Neural crest cell (in vitro differentiated cells): ENCODE data around the gene SPINK6. TPM values are rescaled to one million over a fixed set of nuclear protein-coding genes. Genes with fewer than 3 reads are reported as not detected.

Experiments
- DNase-seq: peaks from one replicate; pipeline ENCODE4 v3.0.0; 2021; ENCODE audit warnings: low read depth, mixed read lengths, low spot score
- H3K27ac Mint-ChIP-seq: one replicate; pipeline ENCODE4 v1.8.0; 2021; ENCODE audit warnings: mild to moderate bottlenecking, mixed read lengths; ENCODE audit not compliant: unreplicated experiment
- H3K27me3 Mint-ChIP-seq: 2 replicates; pipeline ENCODE4 v1.8.0; 2021; ENCODE audit warnings: low read depth, mild to moderate bottlenecking, mixed read lengths
- H3K36me3 Mint-ChIP-seq: 2 replicates; pipeline ENCODE4 v1.8.0; 2021; ENCODE audit warnings: low read depth, mild to moderate bottlenecking, mixed read lengths
- H3K4me1 Mint-ChIP-seq: 2 replicates; pipeline ENCODE4 v1.8.0; 2021; ENCODE audit warnings: mixed read lengths
- H3K4me3 Mint-ChIP-seq: one replicate; pipeline ENCODE4 v1.8.0; 2021; ENCODE audit warnings: mild to moderate bottlenecking, mixed read lengths
- H3K9me3 Mint-ChIP-seq: 2 replicates; pipeline ENCODE4 v1.8.0; 2021; ENCODE audit warnings: mixed read lengths
- total RNA-seq: library from RNA; stranded (reverse); gene quantifications from 2 replicates; pipeline ENCODE4 v1.2.1, GENCODE V29; 2021
- TF ChIP-seq, protein P1 (sequence below): fragments of 200-600 bp; sonication (generic); conservative IDR thresholded peaks from 2 replicates; pipeline ENCODE4 v1.5.0; 2021; ENCODE audit warnings: antibody characterized with exemption, mild to moderate bottlenecking

Gene SPINK6
- total RNA-seq, 1 donor from 2014 or later: not detected

DNA sequence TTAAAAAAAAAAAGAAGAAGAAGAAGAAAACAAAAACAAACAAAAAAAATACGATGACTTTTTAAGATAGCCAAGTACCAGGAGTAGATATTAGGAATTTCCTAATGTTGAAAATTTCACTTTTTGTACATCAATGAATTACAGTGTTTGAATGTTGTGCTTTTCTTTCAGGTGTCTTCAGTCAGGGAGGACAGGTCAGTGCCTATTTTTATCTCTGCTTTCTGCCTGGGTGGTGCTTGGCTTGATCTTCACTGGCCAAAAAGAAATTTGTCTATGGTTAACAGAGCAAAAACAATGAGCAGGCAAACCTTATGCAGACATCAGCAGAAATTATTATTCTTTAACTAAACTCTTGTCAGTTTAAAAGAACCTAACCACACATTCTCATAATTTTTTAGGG lies 3.0 kb downstream of the SPINK6 start:
- Mint-ChIP-seq H3K27ac (no peak overlapping the region), H3K4me3 (no peak overlapping the region), H3K4me1 (no peaks in the 10 kb centered on the region), H3K27me3 (no peaks in the 10 kb centered on the region), H3K36me3 (no peaks in the 10 kb centered on the region), H3K9me3 (no peaks in the 10 kb centered on the region)
- TF ChIP-seq, protein P1, sequence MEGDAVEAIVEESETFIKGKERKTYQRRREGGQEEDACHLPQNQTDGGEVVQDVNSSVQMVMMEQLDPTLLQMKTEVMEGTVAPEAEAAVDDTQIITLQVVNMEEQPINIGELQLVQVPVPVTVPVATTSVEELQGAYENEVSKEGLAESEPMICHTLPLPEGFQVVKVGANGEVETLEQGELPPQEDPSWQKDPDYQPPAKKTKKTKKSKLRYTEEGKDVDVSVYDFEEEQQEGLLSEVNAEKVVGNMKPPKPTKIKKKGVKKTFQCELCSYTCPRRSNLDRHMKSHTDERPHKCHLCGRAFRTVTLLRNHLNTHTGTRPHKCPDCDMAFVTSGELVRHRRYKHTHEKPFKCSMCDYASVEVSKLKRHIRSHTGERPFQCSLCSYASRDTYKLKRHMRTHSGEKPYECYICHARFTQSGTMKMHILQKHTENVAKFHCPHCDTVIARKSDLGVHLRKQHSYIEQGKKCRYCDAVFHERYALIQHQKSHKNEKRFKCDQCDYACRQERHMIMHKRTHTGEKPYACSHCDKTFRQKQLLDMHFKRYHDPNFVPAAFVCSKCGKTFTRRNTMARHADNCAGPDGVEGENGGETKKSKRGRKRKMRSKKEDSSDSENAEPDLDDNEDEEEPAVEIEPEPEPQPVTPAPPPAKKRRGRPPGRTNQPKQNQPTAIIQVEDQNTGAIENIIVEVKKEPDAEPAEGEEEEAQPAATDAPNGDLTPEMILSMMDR: no peak
- no peak for DNase-seq

DNA sequence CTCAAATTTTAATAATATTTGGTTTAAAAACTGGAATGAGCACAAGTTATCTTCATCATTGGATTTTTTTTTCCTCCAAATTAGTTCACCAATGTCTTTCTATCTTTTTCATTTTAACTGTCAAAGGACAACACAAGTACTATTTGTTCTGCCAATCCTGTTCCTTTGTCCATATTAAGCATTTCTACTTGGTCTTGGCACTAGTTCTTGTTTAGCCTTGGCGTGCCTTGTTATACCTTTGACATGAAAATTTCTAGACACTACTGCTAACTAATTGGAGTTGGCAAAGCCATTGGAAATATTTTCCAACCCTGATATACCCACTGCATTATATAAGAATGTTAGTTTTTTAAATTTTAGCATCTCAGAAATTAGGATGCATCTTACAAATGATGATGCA lies 3.8 kb downstream of the SPINK6 start:
- Mint-ChIP-seq H3K9me3 (no peaks in the 10 kb centered on the region), H3K4me3 (no peak overlapping the region), H3K27ac (no peak overlapping the region), H3K4me1 (no peaks in the 10 kb centered on the region), H3K36me3 (no peaks in the 10 kb centered on the region), H3K27me3 (no peaks in the 10 kb centered on the region)
- TF ChIP-seq, protein P1: no peak
- no peak for DNase-seq

DNA sequence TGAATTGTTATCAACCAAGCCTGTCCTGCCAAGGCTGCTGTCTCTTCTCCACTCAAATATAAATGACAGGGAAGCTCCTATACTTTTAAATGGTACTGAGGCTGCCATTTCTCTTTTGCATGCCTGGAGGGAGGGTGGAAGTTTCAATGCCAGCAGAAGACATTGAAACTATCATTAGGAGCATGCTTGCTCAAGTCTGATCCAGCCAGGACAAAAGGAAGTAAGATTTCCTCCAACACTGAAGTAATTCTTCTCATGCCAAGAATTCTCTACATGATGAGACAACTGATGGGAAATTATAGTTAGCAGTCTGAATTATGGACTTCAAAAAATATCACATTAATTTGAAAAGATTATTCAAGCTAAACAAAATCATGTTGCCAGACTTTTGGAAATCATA lies 5.4 kb downstream of the SPINK6 start:
- H3K27me3 Mint-ChIP-seq: no peaks in the 10 kb centered on the region
- no peaks in the 10 kb centered on the region for H3K4me1 Mint-ChIP-seq
- no peaks in the 10 kb centered on the region for H3K9me3 Mint-ChIP-seq
- TF ChIP-seq, protein P1: no peak
- no peak overlapping the region for H3K4me3 Mint-ChIP-seq
- H3K36me3 Mint-ChIP-seq: no peaks in the 10 kb centered on the region
- DNase-seq: no peak
- no peak overlapping the region for H3K27ac Mint-ChIP-seq

DNA sequence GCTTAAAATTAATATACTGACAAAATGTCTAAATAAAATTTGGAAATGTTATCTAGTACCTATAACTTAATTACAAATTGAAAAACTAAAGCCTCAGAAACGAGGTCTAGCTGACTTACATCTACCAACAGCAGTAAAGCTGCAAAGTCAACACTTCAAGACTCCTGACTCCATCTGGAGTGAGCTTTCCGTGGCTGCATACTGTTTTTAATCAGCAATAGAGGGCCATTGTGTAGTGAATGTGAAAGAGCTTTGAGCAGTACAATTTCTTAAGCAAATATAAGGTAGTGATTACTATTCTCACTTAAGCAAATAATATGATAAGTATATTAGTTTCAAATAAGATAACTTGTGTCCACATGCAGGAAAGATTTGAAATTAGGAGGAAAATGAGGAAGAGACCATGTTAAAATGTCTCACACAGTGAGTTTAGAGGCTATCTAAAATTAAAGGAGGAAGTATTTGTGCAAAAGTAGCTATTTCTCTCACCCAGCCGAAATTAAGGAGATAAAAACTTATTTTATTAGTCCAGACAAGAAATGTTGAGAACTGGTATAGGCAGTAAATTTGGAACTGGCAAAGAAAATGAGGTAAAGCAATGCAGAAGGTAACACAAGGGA lies 6.4 kb downstream of the SPINK6 start:
- no peaks in the 10 kb centered on the region for H3K36me3 Mint-ChIP-seq
- no peak overlapping the region for H3K4me3 Mint-ChIP-seq
- TF ChIP-seq, protein P1: no peak
- H3K27ac Mint-ChIP-seq: no peak overlapping the region
- H3K27me3 Mint-ChIP-seq: no peaks in the 10 kb centered on the region
- no peaks in the 10 kb centered on the region for H3K9me3 Mint-ChIP-seq
- H3K4me1 Mint-ChIP-seq: no peaks in the 10 kb centered on the region
- no peak for DNase-seq

DNA sequence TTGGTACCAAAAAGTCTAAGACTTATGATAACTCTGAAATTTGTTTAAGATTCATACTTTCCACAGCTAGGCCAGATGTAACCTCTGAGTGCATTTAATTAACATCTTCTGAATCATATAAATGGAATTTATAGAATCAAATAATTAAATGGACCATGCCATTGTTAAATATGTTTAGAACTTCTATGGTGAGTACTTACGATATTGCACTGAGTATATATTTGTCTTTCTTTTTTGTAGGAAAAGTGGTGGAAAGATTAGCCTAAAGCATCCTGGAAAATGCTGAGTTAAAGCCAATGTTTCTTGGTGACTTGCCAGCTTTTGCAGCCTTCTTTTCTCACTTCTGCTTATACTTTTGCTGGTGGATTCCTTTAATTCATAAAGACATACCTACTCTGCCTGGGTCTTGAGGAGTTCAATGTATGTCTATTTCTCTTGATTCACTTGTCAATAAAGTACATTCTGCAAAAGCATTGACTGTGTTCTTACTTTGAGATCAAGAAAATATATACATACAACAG lies 11.9 kb downstream of the SPINK6 start:
- Mint-ChIP-seq H3K4me3 (no peak overlapping the region), H3K9me3 (peaks cover 3% of the 10 kb centered on the region), H3K36me3 (no peaks in the 10 kb centered on the region), H3K27me3 (no peaks in the 10 kb centered on the region), H3K27ac (no peak overlapping the region), H3K4me1 (no peaks in the 10 kb centered on the region)
- TF ChIP-seq, protein P1: no peak
- DNase-seq: no peak
